Ovary (tissue), 10 donors: Measurements from ENCODE around the gene JAM2. TPM values are rescaled to one million over a fixed set of nuclear protein-coding genes. Genes with fewer than 3 reads are reported as not detected.

Experiments used
- DNase-seq, 5 donors: peaks; one replicate each; pipeline ENCODE4 v3.0.0-alpha.2; 2019 to 2020
- H3K27ac ChIP-seq, 2 donors: fragments of 200-600 bp; one replicate each; pipeline versions ENCODE4 v1.5.1 to v1.8.0; 2019 to 2022
- H3K27me3 ChIP-seq: fragments of 200-600 bp; one replicate; pipeline ENCODE4 v1.8.0; 2022
- H3K36me3 ChIP-seq: fragments of 200-600 bp; sonication (generic); one replicate; pipeline ENCODE4 v1.5.1; 2019
- H3K4me1 ChIP-seq: one replicate; pipeline ENCODE4 v1.8.1; 2013; ENCODE audit warnings: mild to moderate bottlenecking, moderate library complexity; ENCODE audit not compliant: insufficient read depth
- H3K4me3 ChIP-seq: fragments of 200-600 bp; sonication (generic); one replicate; pipeline ENCODE4 v1.5.1; 2017
- H3K9me3 ChIP-seq, 2 donors: fragments of 200-600 bp in 1 of 2; sonication (generic) in 1 of 2; one replicate each; pipeline versions ENCODE4 v1.5.1 to v1.8.1; 2013 to 2019; ENCODE audit warnings: mild to moderate bottlenecking in 1 of 2, moderate library complexity in 1 of 2
- CTCF ChIP-seq, 3 donors: fragments of 450-650 bp in 2 of 3; fragments of 200-600 bp in 1 of 3; IDR thresholded peaks; one replicate each; pipeline versions ENCODE4 v1.5.1 to v1.8.0; 2016 to 2022; ENCODE audit warnings: antibody characterized with exemption in 3 of 3, mild to moderate bottlenecking in 1 of 3
- EP300 ChIP-seq: sonication (generic); formaldehyde crosslinking; IDR thresholded peaks from one replicate; pipeline ENCODE4 v1.6.1; 2017; ENCODE audit warnings: antibody characterized with exemption
- POLR2A ChIP-seq: fragments of 450-650 bp; IDR thresholded peaks from one replicate; pipeline ENCODE4 v1.6.1; 2017; ENCODE audit warnings: antibody characterized with exemption, mild to moderate bottlenecking, moderate library complexity
- WGBS, 3 donors: extraction: QIAGEN DNeasy Blood & Tissue Kit in 1 of 3; methylation state at CpG; one replicate each; pipeline versions ENCODE4 v1.1.5 to v1.1.7; 2013 to 2017; 5-methylcytosine and 5-hydroxymethylcytosine counted together
- intact Hi-C, 4 donors: fragments of 100-400 bp; cut with DNase I; formaldehyde crosslinking; loops; one replicate each; pipeline versions ENCODE4 v1.11.0 to v1.15.1; 2022 to 2023
- long read RNA-seq, 3 donors: library from polyadenylated mRNA in 2 of 3; unstranded in 2 of 3; transcript quantifications; one replicate each; pipeline ENCODE4 v2.0.0 and lab custom pipeline, GENCODE V29; 2021 to 2026
- polyA plus RNA-seq, 2 donors: library from polyadenylated mRNA; stranded (reverse); fragments of 200-250 nt in 1 of 2; fragments of 350-450 nt in 1 of 2; fragmentation: Illumina TruSeq in 1 of 2; extraction: RNeasy Lipid Tissue Mini Kit (QIAGEN cat#74804) in 1 of 2; gene quantifications; one replicate each; pipeline ENCODE4 v1.2.3, GENCODE V29; 2013 to 2014
- total RNA-seq, 7 donors: library from RNA; depleted of rRNA in 2 of 7; stranded (reverse); fragments of >200 nt in 2 of 7; fragmentation: NEBNext Ultra II Directional in 3 of 7; extraction: Animal tissue kit (Norgen Biotek cat#: 25700) in 3 of 7; gene quantifications; one replicate each; pipeline versions ENCODE4 v1.1.0 to v1.2.4, GENCODE V29; 2016 to 2023
- donor health status: DM: no; HTN: no; CAD: no; lungs with moderate emphysema.
- donor health status: DM: no; HTN: no; CAD: no.
- donor health status: Bipolar disorder and iron deficiency.
- donor health status: DM: yes; HTN: yes; CAD: no.
- donor health status: DM: no; HTN: no; CAD: no.
- donor health status: DM: yes; HTN: yes; CAD: no.

JAM2 gene, protein sequence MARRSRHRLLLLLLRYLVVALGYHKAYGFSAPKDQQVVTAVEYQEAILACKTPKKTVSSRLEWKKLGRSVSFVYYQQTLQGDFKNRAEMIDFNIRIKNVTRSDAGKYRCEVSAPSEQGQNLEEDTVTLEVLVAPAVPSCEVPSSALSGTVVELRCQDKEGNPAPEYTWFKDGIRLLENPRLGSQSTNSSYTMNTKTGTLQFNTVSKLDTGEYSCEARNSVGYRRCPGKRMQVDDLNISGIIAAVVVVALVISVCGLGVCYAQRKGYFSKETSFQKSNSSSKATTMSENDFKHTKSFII
- total RNA-seq (10 to 100 TPM; 11.7 to 37.2 (median 21.6) TPM), polyA plus RNA-seq (10 to 100 TPM; 23.7 to 65.4 TPM)
- long read RNA-seq, donor 1, partial matches to known transcripts: 0 of 9 reads
- long read RNA-seq, donor 1, other reads (novel, unspliced or antisense): 9 of 9 reads
- long read RNA-seq, donor 2, partial matches to known transcripts: 745 of 1,052 reads
- long read RNA-seq, donor 2, other reads (novel, unspliced or antisense): 307 of 1,052 reads
- long read RNA-seq, donor 3, full-length matches to known transcripts: 4 of 10 reads
- long read RNA-seq, donor 3, partial matches to known transcripts: 1 of 10 reads
- long read RNA-seq, donor 3, other reads (novel, unspliced or antisense): 5 of 10 reads

- Histone ChIP-seq H3K36me3 (no peaks in the 10 kb centered on the region), H3K27me3 (no peaks in the 10 kb centered on the region), H3K4me3 (peak within 1 kb of the TSS; percentile 63), H3K4me1 (peaks cover 5% of the 10 kb centered on the region), H3K9me3 (no peaks in the 10 kb centered on the region), H3K27ac (peak within 1 kb of the TSS; percentile 93 to 94)
- WGBS, 3 donors: 0% methylated on average over 28 to 41 of the region's 41 CpGs
- TF ChIP-seq CTCF (IDR thresholded peaks at IDR 0.05) (no peak), POLR2A (no peak)
- intact Hi-C loops: loop anchor here in 1 of 4 donors (10.0 kb wide), 1 partner anchor 526 kb away; no protein-coding TSS in a partner anchor
- peak in 3 of 5 donors; percentile 54 to 67 (median 55) for DNase-seq
These were observed at the start of gene JAM2 for GRCh38 chr21:25638660-25639550. TSS of gene JAM2 (plus strand) at chr21:25639258. CDS start at chr21:25639822, 564 bp downstream.

- Histone ChIP-seq H3K4me3 (no peak overlapping the region), H3K4me1 (no peaks in the 10 kb centered on the region), H3K9me3 (no peaks in the 10 kb centered on the region), H3K27ac (no peak overlapping the region), H3K27me3 (no peaks in the 10 kb centered on the region), H3K36me3 (no peaks in the 10 kb centered on the region)
- TF ChIP-seq POLR2A: no peak
- no peak for TF ChIP-seq CTCF (IDR thresholded peaks at IDR 0.05)
- TF ChIP-seq EP300: no peak
- DNase-seq: no peak
- 100% methylated on average over 1 of the region's 1 CpG for WGBS, 3 donors
- intact Hi-C loops: no loop called here
These were observed 49.2 kb upstream of the JAM2 start for GRCh38 chr21:25589887-25590286.

GRCh38 chr21:25607151-25608043 is 31.7 kb upstream of the JAM2 start, which contains the start of gene MRPL39:
TSS of gene MRPL39 (minus strand) at chr21:25607481. CDS start at chr21:25607475, 6 bp downstream.
- Histone ChIP-seq H3K4me1 (peaks cover 4% of the 10 kb centered on the region), H3K9me3 (no peaks in the 10 kb centered on the region), H3K4me3 (peak within 1 kb of the TSS; percentile 96), H3K36me3 (no peaks in the 10 kb centered on the region), H3K27ac (peak within 1 kb of the TSS; percentile 47 to 60), H3K27me3 (no peaks in the 10 kb centered on the region)
- peak; percentile 79 to 88 (median 84) for DNase-seq
- TF ChIP-seq EP300 (no peak), CTCF (IDR thresholded peaks at IDR 0.05) (peak in 2 of 3 donors; percentile 34 to 47)
- 0 to 1% (median 0%) methylated on average over 65 to 71 of the region's 71 CpGs for WGBS, 3 donors
- intact Hi-C loops: loop anchor here (2.0 to 10.0 kb wide), 3 partner anchors 100 to 127 kb away; partner anchors contain the start of genes ATP5PF (in 1 of the 4) and GABPA (in 1 of the 4)
